Astrocyte (in vitro differentiated cells and primary cell): Measurements from ENCODE around the gene ZNF771. TPM values are rescaled to one million over a fixed set of nuclear protein-coding genes. Genes with fewer than 3 reads are reported as not detected.
A peak's percentile ranks its signal among the peaks of the same experiment; 100 is the strongest.

Source experiments
- DNase-seq: peaks from one replicate; pipeline ENCODE4 v3.0.0-alpha.2; 2010; ENCODE audit warnings: low read depth
- FAIRE-seq: peaks from 2 replicates; lab custom pipeline; 2011; peaks lifted over from hg19 to GRCh38; lab: Jason Lieb, UNC
- H2AFZ ChIP-seq: 2 replicates; pipeline ENCODE4 v1.6.0; 2012; ENCODE audit warnings: low read depth, low read length, inconsistent platforms
- H3K27ac ChIP-seq: 2 replicates; pipeline ENCODE4 v1.5.1; 2011; ENCODE audit warnings: low read depth, low read length, inconsistent platforms
- H3K27me3 ChIP-seq: 2 replicates; pipeline ENCODE4 v1.6.0; 2011; ENCODE audit warnings: low read length, inconsistent platforms; ENCODE audit not compliant: insufficient read depth
- H3K36me3 ChIP-seq: 2 replicates; pipeline ENCODE4 v1.5.1; 2011; ENCODE audit warnings: low read length, inconsistent platforms; ENCODE audit not compliant: insufficient read depth
- H3K4me1 ChIP-seq: 2 replicates; pipeline ENCODE4 v1.5.1; 2011; ENCODE audit warnings: low read length, inconsistent platforms; ENCODE audit not compliant: insufficient read depth
- H3K4me2 ChIP-seq: 2 replicates; pipeline ENCODE4 v1.6.0; 2012; ENCODE audit warnings: low read length, inconsistent platforms
- H3K4me3 ChIP-seq: 2 replicates; pipeline ENCODE4 v1.5.1; 2011; ENCODE audit warnings: low read depth, mild to moderate bottlenecking, low read length, inconsistent platforms; ENCODE audit not compliant: insufficient read depth
- H3K79me2 ChIP-seq: 2 replicates; pipeline ENCODE4 v1.6.0; 2012; ENCODE audit warnings: mild to moderate bottlenecking, low read length, inconsistent platforms; ENCODE audit not compliant: insufficient read depth
- H3K9ac ChIP-seq: 2 replicates; pipeline ENCODE4 v1.6.0; 2012; ENCODE audit warnings: mild to moderate bottlenecking, low read length, inconsistent platforms
- H3K9me3 ChIP-seq: 2 replicates; pipeline ENCODE4 v1.5.1; 2012; ENCODE audit warnings: low read depth, mild to moderate bottlenecking, low read length, inconsistent platforms; ENCODE audit not compliant: insufficient read depth
- H4K20me1 ChIP-seq: 2 replicates; pipeline ENCODE4 v1.6.0; 2012; ENCODE audit warnings: low read length, inconsistent platforms; ENCODE audit not compliant: insufficient read depth
- H3K27ac Mint-ChIP-seq: one replicate; pipeline ENCODE4 v1.8.0; 2021; ENCODE audit warnings: mild to moderate bottlenecking, mixed read lengths; ENCODE audit not compliant: unreplicated experiment
- H3K27me3 Mint-ChIP-seq: one replicate; pipeline ENCODE4 v1.8.0; 2021; ENCODE audit warnings: low read depth, mixed read lengths; ENCODE audit not compliant: unreplicated experiment
- H3K36me3 Mint-ChIP-seq: one replicate; pipeline ENCODE4 v1.8.0; 2021; ENCODE audit warnings: low read depth, mixed read lengths; ENCODE audit not compliant: unreplicated experiment
- H3K4me1 Mint-ChIP-seq: one replicate; pipeline ENCODE4 v1.8.0; 2021; ENCODE audit warnings: low read depth, mixed read lengths; ENCODE audit not compliant: unreplicated experiment
- H3K4me3 Mint-ChIP-seq: one replicate; pipeline ENCODE4 v1.8.0; 2021; ENCODE audit warnings: mild to moderate bottlenecking, moderate library complexity, mixed read lengths; ENCODE audit not compliant: unreplicated experiment
- H3K9me3 Mint-ChIP-seq: one replicate; pipeline ENCODE4 v1.8.0; 2021; ENCODE audit warnings: mild to moderate bottlenecking, mixed read lengths; ENCODE audit not compliant: unreplicated experiment
- EZH2 ChIP-seq: IDR thresholded peaks from 2 replicates; pipeline ENCODE4 v1.6.1; 2012; ENCODE audit warnings: mild to moderate bottlenecking, low read length, inconsistent platforms; ENCODE audit not compliant: insufficient read depth
- total RNA-seq: library from RNA; stranded (reverse); gene quantifications from 2 replicates; pipeline ENCODE4 v1.2.1, GENCODE V29; 2021
- TF ChIP-seq, protein P1 (sequence below): IDR thresholded peaks from 2 replicates; pipeline ENCODE4 v1.5.1; 2011; ENCODE audit warnings: low read depth, mild to moderate bottlenecking, inconsistent platforms, low read length, moderate library complexity; ENCODE audit not compliant: insufficient read depth

The ZNF771 gene
- total RNA-seq, 1 donor from 2014 or later: 13.9 TPM

DNA sequence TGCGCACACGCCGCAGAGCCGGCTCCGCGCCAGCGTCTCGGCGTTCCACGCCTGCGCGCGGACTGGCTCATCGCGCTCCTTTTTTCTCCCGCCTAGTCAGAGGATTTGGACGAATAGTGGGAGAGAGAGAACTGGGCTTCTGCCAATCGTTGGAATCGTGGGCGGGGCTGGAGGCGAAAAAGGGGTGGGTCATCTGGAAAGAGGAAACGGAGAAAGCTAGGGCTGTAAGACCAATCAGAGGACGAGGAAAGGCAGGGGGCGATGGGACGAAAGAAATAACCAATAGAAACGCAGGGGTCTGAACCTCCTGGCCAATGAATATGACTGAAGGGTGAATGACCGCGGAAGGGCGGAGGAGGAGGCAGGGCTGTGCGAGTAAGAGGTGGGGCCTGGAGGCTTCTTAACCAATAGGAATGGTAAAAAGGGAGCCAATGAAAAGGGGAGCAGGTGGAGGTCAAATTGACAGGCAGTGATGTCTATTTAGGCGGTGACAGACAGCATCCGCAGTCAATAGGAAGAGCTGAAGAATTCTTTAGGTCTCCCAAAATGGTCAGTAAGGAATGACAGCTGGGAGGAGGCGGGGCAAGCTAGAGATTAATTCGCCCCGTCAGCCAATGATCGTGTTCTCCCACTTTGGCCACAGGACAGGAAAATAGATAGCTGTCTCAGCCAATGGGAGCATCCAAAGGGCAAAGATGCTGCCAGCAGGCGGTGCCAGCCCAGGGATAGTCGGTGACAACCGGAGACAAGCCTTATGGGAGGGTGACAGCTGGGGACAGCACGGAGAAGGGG is 36.8 kb upstream of the ZNF771 start, which contains the start of gene TBC1D10B:
TSS of gene TBC1D10B (minus strand) at position 39 of the 792 bp plus-strand sequence. CDS start 311 bp downstream, outside the sequence.
- peaks cover 6% of the 10 kb centered on the region for H3K36me3 Mint-ChIP-seq
- Histone ChIP-seq H3K4me1 (peaks cover 20% of the 10 kb centered on the region), H3K4me2 (peak within 1 kb of the TSS; percentile 99), H3K27me3 (no peaks in the 10 kb centered on the region), H4K20me1 (peaks cover 39% of the 10 kb centered on the region), H3K9me3 (no peaks in the 10 kb centered on the region), H3K4me3 (peak within 1 kb of the TSS; percentile 76), H3K36me3 (peaks cover 3% of the 10 kb centered on the region), H3K9ac (peak within 1 kb of the TSS; percentile 85), H2AFZ (peak within 1 kb of the TSS; percentile 68), H3K27ac (peak within 1 kb of the TSS; percentile 58), H3K79me2 (peaks cover 44% of the 10 kb centered on the region)
- no peaks in the 10 kb centered on the region for H3K9me3 Mint-ChIP-seq
- DNase-seq: peak; percentile 100
- peak within 1 kb of the TSS; percentile 89 for H3K4me3 Mint-ChIP-seq
- FAIRE-seq: peak; percentile 98
- peak within 1 kb of the TSS; percentile 94 for H3K27ac Mint-ChIP-seq
- H3K27me3 Mint-ChIP-seq: no peaks in the 10 kb centered on the region
- peaks cover 26% of the 10 kb centered on the region for H3K4me1 Mint-ChIP-seq
- peak; percentile 42 for TF ChIP-seq EZH2
- TF ChIP-seq, protein P1, sequence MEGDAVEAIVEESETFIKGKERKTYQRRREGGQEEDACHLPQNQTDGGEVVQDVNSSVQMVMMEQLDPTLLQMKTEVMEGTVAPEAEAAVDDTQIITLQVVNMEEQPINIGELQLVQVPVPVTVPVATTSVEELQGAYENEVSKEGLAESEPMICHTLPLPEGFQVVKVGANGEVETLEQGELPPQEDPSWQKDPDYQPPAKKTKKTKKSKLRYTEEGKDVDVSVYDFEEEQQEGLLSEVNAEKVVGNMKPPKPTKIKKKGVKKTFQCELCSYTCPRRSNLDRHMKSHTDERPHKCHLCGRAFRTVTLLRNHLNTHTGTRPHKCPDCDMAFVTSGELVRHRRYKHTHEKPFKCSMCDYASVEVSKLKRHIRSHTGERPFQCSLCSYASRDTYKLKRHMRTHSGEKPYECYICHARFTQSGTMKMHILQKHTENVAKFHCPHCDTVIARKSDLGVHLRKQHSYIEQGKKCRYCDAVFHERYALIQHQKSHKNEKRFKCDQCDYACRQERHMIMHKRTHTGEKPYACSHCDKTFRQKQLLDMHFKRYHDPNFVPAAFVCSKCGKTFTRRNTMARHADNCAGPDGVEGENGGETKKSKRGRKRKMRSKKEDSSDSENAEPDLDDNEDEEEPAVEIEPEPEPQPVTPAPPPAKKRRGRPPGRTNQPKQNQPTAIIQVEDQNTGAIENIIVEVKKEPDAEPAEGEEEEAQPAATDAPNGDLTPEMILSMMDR: peak; percentile 3

DNA sequence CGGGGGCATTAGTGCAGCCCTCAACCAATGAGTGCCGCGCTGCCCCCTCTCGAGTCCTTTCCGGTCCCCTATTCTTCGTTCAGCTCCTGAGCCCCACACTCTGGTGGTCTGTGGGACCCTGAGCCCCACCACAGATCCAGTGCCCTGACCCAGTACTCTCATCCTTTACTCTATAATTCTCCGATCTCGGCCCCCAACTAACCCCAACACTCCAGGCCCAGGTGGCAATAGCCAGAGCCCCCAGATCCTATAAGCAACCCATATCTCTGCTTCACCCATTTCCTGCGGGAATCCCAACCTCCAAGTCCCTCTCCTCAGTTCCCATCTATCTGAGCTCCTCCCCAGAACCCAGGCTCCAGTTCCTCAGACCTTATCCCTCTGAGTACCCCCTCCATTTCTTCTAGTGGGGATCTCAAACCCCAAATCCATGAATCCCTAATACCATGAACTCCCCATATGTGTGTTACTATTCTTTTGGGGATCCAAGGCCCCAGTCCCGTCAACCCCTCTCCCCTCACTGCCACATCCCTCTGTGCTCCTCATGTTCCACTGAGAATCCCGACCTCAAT is 36.1 kb upstream of the ZNF771 start:
- Histone ChIP-seq H3K27ac (peak overlapping the region; percentile 58), H3K4me2 (peak overlapping the region; percentile 88), H4K20me1 (peaks cover 33% of the 10 kb centered on the region), H3K9me3 (no peaks in the 10 kb centered on the region), H3K9ac (peak overlapping the region; percentile 64), H3K4me3 (peak overlapping the region; percentile 62), H3K4me1 (peaks cover 20% of the 10 kb centered on the region), H3K79me2 (peaks cover 37% of the 10 kb centered on the region), H3K36me3 (peaks cover 3% of the 10 kb centered on the region), H2AFZ (peak overlapping the region; percentile 68), H3K27me3 (no peaks in the 10 kb centered on the region)
- DNase-seq: no peak
- H3K27ac Mint-ChIP-seq: peak overlapping the region; percentile 94
- H3K27me3 Mint-ChIP-seq: no peaks in the 10 kb centered on the region
- peaks cover 26% of the 10 kb centered on the region for H3K4me1 Mint-ChIP-seq
- no peak for TF ChIP-seq EZH2
- TF ChIP-seq, protein P1: no peak
- no peak for FAIRE-seq
- H3K36me3 Mint-ChIP-seq: peaks cover 4% of the 10 kb centered on the region
- no peaks in the 10 kb centered on the region for H3K9me3 Mint-ChIP-seq
- H3K4me3 Mint-ChIP-seq: peak overlapping the region; percentile 89
